GM21423 (cell line): ENCODE measurements around the gene CACNG1.

ENCODE experiments used
- ATAC-seq: cut with Tn5 transposase; IDR thresholded peaks from one replicate; pipeline ENCODE4 v1.9.1; 2021; ENCODE audit warnings: mild to moderate bottlenecking, moderate library complexity; ENCODE audit not compliant: unreplicated experiment

The CACNG1 gene

GRCh38 chr17:67044016-67044772 lies at the start of gene CACNG1:
TSS of gene CACNG1 (plus strand) at chr17:67044554. CDS start at chr17:67044661, 107 bp downstream.
- ATAC-seq, result no peak

GRCh38 chr17:66994930-66995535 lies 49.3 kb upstream of the CACNG1 start:
- ATAC-seq, result no peak

GRCh38 chr17:66995944-66996343 lies 48.4 kb upstream of the CACNG1 start:
- ATAC-seq, result no peak

- no peak for ATAC-seq
Measured at GRCh38 chr17:66996926-66997325, 47.4 kb upstream of the CACNG1 start.

- no peak for ATAC-seq
Measured at GRCh38 chr17:67003231-67003630, 41.1 kb upstream of the CACNG1 start.

- no peak for ATAC-seq
Measured at GRCh38 chr17:67004181-67004580, 40.2 kb upstream of the CACNG1 start.

GRCh38 chr17:67007266-67007665 lies 37.1 kb upstream of the CACNG1 start:
- ATAC-seq, result no peak

- ATAC-seq, result no peak
Measured at GRCh38 chr17:67008101-67008500, 36.3 kb upstream of the CACNG1 start.

GRCh38 chr17:67011527-67012175 lies 32.7 kb upstream of the CACNG1 start:
- ATAC-seq, result no peak

- ATAC-seq, result no peak
Measured at GRCh38 chr17:67013891-67014290, 30.5 kb upstream of the CACNG1 start.

- no peak for ATAC-seq
Measured at GRCh38 chr17:67015001-67015400, 29.4 kb upstream of the CACNG1 start.

- ATAC-seq, result no peak
Measured at GRCh38 chr17:67016039-67016762, 28.2 kb upstream of the CACNG1 start.

GRCh38 chr17:67017910-67018309 lies 26.4 kb upstream of the CACNG1 start:
- ATAC-seq, result no peak

GRCh38 chr17:67018471-67019434 lies 25.6 kb upstream of the CACNG1 start:
- ATAC-seq, result no peak

GRCh38 chr17:67019809-67020208 lies 24.5 kb upstream of the CACNG1 start:
- no peak for ATAC-seq

GRCh38 chr17:67020293-67020766 lies 24.0 kb upstream of the CACNG1 start:
- ATAC-seq, result no peak

GRCh38 chr17:67021196-67021595 lies 23.2 kb upstream of the CACNG1 start:
- no peak for ATAC-seq

GRCh38 chr17:67021743-67022450 lies 22.5 kb upstream of the CACNG1 start:
- ATAC-seq, result no peak

- no peak for ATAC-seq
Measured at GRCh38 chr17:67022451-67022810, 21.9 kb upstream of the CACNG1 start.

GRCh38 chr17:67024736-67025135 lies 19.6 kb upstream of the CACNG1 start:
- ATAC-seq, result no peak
